Peyer's patch (tissue), 4 donors: ENCODE measurements around the gene RUBCN.

Source experiments
- POLR2A ChIP-seq, 2 donors: fragments of 450-650 bp; IDR thresholded peaks; one replicate each; pipeline ENCODE4 v1.5.1; 2017; ENCODE audit warnings: antibody characterized with exemption in 2 of 2, mild to moderate bottlenecking in 2 of 2, moderate library complexity in 2 of 2
- TF ChIP-seq, protein P1 (sequence below), 6 experiments: fragments of 450-650 bp in 4 of 6; fragments of 200-600 bp in 2 of 6; sonication (generic) in 1 of 6; IDR thresholded peaks; one replicate each; pipeline ENCODE4 v1.5.1; 2017 to 2019; ENCODE audit warnings: antibody characterized with exemption in 6 of 6, mild to moderate bottlenecking in 3 of 6, moderate library complexity in 1 of 6

DNA sequence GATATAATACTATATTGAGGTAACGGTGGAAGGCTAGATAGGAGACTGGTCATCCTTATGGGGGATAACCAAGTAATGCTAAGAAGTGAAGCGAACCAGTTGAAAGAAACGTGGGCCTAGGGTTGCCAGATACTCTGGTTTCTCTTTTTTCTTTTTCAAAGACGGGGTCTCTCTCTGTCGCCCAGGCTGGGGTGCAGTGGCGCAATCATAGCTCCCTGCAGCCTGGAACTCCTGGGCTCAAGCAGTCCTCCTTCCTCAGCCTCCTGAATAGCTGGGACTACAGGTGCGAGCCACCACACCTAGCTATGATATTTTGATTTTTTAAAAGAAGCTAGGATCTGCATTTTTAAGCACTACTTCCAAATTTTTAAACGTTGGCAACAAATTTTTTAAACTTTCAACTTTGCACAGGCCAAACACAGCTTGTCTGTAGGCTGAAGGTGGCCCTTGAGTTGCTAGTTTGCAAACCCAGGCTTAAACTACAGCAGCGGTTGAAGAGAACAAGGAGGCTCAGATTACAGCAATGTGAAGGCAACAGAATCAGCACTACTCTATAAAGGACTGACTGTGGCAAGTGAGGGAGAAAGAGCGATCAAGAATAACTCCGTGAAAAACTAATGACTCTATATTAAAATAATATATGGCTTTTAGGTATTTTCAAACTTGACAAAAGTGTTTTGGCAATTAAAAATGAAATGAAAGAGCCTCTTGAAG lies 1.2 kb upstream of the RUBCN start:
- TF ChIP-seq, protein P1, sequence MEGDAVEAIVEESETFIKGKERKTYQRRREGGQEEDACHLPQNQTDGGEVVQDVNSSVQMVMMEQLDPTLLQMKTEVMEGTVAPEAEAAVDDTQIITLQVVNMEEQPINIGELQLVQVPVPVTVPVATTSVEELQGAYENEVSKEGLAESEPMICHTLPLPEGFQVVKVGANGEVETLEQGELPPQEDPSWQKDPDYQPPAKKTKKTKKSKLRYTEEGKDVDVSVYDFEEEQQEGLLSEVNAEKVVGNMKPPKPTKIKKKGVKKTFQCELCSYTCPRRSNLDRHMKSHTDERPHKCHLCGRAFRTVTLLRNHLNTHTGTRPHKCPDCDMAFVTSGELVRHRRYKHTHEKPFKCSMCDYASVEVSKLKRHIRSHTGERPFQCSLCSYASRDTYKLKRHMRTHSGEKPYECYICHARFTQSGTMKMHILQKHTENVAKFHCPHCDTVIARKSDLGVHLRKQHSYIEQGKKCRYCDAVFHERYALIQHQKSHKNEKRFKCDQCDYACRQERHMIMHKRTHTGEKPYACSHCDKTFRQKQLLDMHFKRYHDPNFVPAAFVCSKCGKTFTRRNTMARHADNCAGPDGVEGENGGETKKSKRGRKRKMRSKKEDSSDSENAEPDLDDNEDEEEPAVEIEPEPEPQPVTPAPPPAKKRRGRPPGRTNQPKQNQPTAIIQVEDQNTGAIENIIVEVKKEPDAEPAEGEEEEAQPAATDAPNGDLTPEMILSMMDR (IDR thresholded peaks at IDR 0.05): no peak
- TF ChIP-seq POLR2A (IDR thresholded peaks at IDR 0.05): no peak
